GM21528 (cell line): Measurements from ENCODE around the gene FFAR2.
"Not testable (repeated sequence)": the region's sequence is repeated elsewhere in the genome, so short reads cannot be mapped to it uniquely, and the experiment has no call there.

Source experiments
- ATAC-seq: cut with Tn5 transposase; IDR thresholded peaks from one replicate; pipeline ENCODE4 v1.9.1; 2021; ENCODE audit warnings: mild to moderate bottlenecking, moderate library complexity; ENCODE audit not compliant: unreplicated experiment, low FRiP score

The FFAR2 gene

GRCh38 chr19:35447606-35448469 lies at the start of gene FFAR2:
TSS of gene FFAR2 (plus strand) at chr19:35448257. CDS start at chr19:35449715, 1,458 bp downstream.
- ATAC-seq: no peak

DNA sequence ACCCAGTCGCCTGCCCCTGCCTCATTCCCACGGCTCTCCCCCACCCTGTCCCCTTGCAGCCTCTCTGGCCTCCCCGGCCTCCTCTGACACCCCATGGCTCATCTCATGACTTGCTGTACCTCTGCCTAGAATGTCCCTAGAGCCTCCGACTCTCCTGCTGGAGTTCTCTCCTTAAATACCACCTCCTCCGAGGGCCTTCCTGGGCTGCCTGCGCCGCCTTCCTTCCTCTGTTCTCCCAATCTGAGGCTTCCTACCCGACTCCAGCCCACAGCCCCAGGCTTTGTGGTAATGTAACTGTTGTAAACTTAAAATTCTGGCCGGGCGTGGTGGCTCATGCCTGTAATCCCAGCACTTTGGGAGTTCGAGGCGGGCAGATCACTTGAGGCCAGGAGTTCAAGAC lies 49.5 kb upstream of the FFAR2 start:
- ATAC-seq: no peak

DNA sequence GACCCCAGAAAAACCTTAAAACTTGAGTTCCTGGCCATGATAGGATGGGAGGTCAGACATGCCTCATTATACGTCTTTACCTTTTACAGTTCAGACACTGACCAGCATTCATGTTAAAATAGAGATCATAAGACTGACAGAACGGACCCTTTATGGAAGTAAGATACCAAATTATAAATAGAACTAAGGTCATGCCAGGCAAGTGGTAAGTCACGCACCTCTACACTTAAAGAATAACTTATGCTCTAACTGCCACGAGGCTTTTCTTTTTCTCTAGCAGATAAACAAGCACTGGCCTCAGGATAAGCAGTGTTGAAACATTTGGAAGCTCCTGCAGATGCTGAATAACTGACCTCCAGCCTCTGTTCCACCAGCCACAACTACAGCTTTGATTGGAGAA lies 48.8 kb upstream of the FFAR2 start:
- ATAC-seq: no peak

DNA sequence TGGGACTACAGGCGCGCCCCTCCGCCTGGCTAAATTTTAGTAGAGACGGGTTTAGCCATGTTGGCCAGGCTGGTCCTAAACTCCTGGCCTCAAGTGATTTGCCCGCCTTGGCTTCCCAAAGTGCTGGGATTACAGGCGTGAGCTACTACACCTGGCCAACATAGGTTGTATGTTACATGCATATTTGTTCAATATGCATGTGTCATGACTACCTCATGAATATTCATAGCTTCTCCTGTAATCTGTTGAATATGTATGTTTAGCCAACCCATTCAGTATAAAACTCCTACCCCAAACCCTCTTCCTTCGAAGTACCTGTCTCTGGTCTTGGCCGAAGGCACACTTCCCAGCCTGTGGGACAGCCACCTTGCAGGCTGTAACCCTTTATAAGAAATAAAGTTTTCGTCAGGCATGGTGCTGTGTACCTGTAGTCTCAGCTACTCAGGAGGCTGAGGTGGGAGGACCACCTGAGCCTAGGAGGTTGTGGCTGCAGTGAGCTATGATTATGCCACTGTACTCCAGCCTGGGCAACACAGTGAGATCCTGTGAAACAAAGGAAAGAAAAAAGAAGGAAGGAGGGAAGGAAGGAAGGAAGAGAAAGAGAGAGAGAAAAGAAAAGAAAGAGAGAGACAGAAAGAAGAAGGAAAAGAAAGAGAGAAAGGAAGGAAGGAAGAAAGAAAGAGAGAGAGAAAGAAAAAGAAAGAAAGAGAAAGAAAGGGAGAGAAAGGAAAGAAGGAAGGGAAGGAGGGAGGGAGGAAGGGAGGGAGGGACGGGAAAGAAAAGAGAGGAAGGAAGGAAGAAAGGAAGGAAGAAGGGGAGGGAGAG lies 47.9 kb upstream of the FFAR2 start:
- no peak for ATAC-seq

GRCh38 chr19:35400773-35401100 lies 47.3 kb upstream of the FFAR2 start:
- no peak for ATAC-seq

- not testable (repeated sequence) for ATAC-seq
Observed at GRCh38 chr19:35401416-35401815, 46.6 kb upstream of the FFAR2 start.

DNA sequence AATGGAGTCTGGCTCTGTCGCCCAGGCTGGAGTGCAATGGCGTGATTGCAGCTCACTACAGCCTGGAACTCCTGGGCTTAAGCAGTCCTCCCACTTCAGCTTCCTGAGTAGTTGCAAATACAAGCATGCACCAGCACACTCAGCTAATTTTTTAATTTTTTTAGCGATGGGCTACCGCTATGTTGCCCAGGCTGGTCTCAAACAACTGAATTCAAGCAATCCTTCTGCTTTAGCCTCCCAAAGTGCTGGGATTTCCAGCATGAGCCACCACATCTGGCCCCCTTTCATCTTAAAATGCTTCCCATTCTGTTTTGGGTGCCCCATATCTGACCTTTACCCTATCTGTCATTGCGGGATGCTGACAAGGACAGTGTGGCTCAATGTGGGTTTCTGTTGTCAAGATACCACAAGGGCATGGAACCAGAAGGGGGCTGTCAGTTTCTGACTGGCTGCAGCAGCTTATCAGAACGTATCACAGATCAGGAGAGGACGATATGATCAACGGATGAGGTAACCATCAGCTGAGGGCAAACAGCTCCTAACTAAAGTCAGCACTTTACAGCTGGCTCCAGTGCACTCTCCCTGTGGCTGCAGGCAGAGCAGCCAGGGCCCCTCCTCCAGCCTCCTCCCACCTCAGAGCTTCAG lies 44.8 kb upstream of the FFAR2 start:
- no peak for ATAC-seq

DNA sequence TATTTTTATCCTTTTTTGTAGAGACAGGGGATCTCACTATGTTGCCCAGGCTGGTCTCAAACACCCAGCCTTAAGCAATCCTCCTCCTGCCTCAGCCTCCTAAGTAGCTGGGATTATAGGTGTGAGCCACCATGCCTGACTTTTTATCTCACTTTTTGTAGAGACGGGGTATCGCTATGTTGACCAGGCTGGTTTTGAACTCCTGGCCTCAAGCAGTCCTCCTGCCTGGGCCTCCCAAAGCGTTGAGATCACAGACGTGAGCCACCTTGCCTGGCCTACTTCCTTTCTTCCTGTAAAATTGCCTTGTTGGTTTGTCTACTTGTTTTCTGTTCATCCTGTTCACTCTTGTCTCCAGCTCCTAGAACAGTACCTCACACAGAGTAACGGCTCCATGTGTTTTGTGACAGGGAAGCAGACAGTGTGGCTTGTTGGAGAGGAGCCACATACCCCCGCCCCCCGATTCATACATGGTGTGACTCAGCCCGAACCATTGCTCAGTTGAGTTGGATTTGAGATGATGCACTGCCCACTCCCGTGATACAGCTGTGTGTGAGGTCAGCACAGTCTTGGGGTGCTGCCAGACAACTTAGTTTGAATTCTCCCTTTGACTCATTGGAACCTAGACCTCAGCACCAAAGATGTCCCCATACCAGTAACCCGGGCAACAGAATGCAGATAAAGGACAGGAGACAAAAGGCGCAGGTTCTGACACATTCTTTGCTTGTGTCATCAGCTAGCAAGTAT lies 43.0 kb upstream of the FFAR2 start:
- ATAC-seq: no peak

DNA sequence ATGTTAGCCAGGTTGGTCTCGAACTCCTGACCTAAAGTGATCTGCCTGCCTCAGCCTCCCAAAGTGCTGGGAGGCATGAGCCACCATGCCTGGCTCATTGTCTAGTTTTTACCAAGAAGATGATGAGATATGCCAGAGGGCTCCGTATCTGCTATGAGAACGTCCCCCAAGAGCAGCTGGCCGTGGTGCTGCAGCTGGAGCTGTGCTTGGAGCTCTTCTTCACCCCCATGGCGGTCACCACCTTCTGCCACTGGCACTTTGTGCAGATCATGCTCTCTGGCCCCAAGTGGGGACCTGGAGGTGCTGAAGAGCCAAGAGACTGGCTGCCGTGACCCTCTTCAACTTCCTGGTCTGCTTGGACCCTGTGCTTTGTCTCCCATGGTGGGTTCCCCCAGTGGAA lies 40.4 kb upstream of the FFAR2 start:
- no peak for ATAC-seq

GRCh38 chr19:35408284-35409171 lies 39.5 kb upstream of the FFAR2 start:
- no peak for ATAC-seq

DNA sequence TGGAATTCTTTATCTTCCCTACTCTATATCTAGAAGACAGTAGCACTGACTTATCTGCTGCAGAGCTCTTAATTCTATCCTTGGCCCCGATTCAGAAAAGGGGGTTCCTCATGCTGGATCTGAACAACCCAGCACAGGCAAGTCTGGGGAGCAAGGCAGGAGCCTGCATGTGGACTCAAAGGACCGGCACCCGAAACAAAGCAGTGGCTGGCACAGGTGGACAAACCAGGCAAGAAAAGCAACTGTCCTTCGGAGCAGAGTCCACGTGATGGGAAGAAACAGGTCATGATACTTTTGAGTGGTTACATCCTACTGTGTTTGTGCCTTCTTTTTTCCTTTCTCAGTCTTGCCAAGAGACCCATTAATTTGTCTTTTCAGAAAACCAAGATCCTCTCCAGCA lies 38.9 kb upstream of the FFAR2 start:
- ATAC-seq: no peak

DNA sequence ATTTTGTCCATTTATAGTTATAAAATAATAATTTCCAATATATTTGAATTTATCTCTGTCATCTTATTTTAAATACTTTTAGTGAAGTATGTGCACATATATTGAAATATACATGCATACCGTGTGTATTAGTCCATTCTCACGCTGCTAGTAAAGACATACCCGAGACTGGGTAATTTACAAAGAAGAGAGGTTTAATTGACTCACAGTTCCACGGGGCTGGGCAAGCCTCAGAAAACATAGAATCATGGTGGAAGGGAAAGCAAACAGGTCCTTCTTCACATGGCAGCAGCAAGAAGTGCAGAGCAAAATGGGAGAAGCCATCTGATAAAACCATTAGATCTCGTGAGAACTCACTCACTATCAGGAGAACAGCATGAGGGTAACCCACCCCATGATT lies 37.6 kb upstream of the FFAR2 start:
- no peak for ATAC-seq

GRCh38 chr19:35414442-35414841 lies 33.6 kb upstream of the FFAR2 start:
- no peak for ATAC-seq

GRCh38 chr19:35416331-35416730 lies 31.7 kb upstream of the FFAR2 start:
- no peak for ATAC-seq

GRCh38 chr19:35417278-35417677 lies 30.8 kb upstream of the FFAR2 start:
- ATAC-seq: no peak

- ATAC-seq: no peak
Observed at GRCh38 chr19:35417713-35418534, 30.1 kb upstream of the FFAR2 start.

GRCh38 chr19:35419046-35419445 lies 29.0 kb upstream of the FFAR2 start:
- ATAC-seq: no peak

DNA sequence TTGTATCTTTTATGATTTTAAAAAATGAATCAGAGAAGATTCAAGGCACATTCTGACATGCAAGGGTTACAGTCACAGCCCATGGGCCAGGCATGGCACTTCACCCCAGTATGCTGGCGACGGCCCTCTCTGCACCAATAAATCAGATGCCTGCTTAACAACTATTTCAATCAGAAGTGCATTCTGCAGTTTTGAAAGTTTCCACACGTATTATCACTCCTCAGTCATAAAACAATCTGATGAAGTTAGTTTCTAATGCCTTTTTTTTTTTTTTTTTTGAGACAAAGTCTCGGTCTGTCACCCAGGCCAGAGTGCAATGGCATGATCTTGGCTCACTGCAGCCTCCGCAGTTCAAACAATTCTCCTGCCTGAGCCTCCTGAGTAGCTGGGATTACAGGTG lies 28.3 kb upstream of the FFAR2 start:
- ATAC-seq: no peak

- no peak for ATAC-seq
Observed at GRCh38 chr19:35421362-35421761, 26.7 kb upstream of the FFAR2 start.
